HUES6 (cell line): Measurements from ENCODE around the gene SERPINB8.
"Not testable (repeated sequence)": the region's sequence is repeated elsewhere in the genome, so short reads cannot be mapped to it uniquely, and the experiment has no call there.

ENCODE experiments used
- H3K27ac ChIP-seq: 2 replicates; pipeline ENCODE4 v1.7.0; 2013; ENCODE audit warnings: low read depth, mild to moderate bottlenecking, low read length, inconsistent platforms
- H3K27me3 ChIP-seq: 2 replicates; pipeline ENCODE4 v1.6.1; 2013; ENCODE audit warnings: low read length; ENCODE audit not compliant: control insufficient read depth, insufficient read depth
- H3K36me3 ChIP-seq: 2 replicates; pipeline ENCODE4 v1.6.1; 2013; ENCODE audit warnings: low read length; ENCODE audit not compliant: control insufficient read depth, insufficient read depth
- H3K4me1 ChIP-seq: 2 replicates; pipeline ENCODE4 v1.6.1; 2013; ENCODE audit warnings: low read length; ENCODE audit not compliant: control insufficient read depth, insufficient read depth
- H3K4me3 ChIP-seq: 2 replicates; pipeline ENCODE4 v1.5.1; 2013; ENCODE audit warnings: low read depth, low read length
- H3K9ac ChIP-seq: one replicate; pipeline ENCODE4 v1.6.1; 2013; ENCODE audit warnings: mild to moderate bottlenecking, low read length
- H3K9me3 ChIP-seq: 2 replicates; pipeline ENCODE4 v1.6.1; 2013; ENCODE audit warnings: low read depth, low read length; ENCODE audit not compliant: control insufficient read depth, insufficient read depth

The SERPINB8 gene

GRCh38 chr18:63969942-63970808 lies at the start of gene SERPINB8:
Gene SERPINB8 (plus strand): TSS chr18:63970081. CDS start chr18:63978309, 8,228 bp downstream.
- Histone ChIP-seq H3K27me3 (peaks cover 55% of the 10 kb centered on the region), H3K27ac (peak within 1 kb of the TSS; percentile 88), H3K4me1 (peaks cover 15% of the 10 kb centered on the region), H3K9me3 (no peaks in the 10 kb centered on the region), H3K36me3 (no peaks in the 10 kb centered on the region), H3K4me3 (peak within 1 kb of the TSS; percentile 84), H3K9ac (peak within 1 kb of the TSS; percentile 84)

GRCh38 chr18:63922049-63922448 lies 47.8 kb upstream of the SERPINB8 start:
- no peaks in the 10 kb centered on the region for H3K4me1 ChIP-seq
- no peaks in the 10 kb centered on the region for H3K36me3 ChIP-seq
- no peak overlapping the region for H3K9ac ChIP-seq
- no peak overlapping the region for H3K27ac ChIP-seq
- H3K9me3 ChIP-seq, result no peaks in the 10 kb centered on the region
- H3K27me3 ChIP-seq, result no peaks in the 10 kb centered on the region
- H3K4me3 ChIP-seq, result no peak overlapping the region

DNA sequence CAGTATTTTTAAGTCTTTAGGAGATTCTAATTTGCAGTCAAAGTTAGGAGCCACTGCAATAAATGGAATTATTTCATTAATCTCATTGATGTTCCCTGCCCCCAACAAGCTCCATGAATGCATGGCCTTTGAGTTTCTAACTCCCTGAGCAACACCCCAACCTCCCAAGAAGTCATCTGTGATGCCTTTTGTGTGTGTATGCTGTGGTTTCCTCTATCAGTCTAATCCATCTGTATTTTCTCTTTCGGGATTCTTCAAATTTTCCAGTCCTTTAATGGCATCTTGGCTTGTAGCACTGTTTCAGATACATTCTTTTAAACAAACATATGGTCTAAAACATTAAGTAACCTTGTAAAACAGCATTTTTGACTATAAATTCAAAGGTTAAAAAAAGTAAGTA lies 45.3 kb upstream of the SERPINB8 start:
- no peaks in the 10 kb centered on the region for H3K4me1 ChIP-seq
- no peaks in the 10 kb centered on the region for H3K9me3 ChIP-seq
- H3K27me3 ChIP-seq, result no peaks in the 10 kb centered on the region
- no peak overlapping the region for H3K9ac ChIP-seq
- H3K36me3 ChIP-seq, result no peaks in the 10 kb centered on the region
- H3K4me3 ChIP-seq, result no peak overlapping the region
- H3K27ac ChIP-seq, result no peak overlapping the region

GRCh38 chr18:63928331-63928730 lies 41.5 kb upstream of the SERPINB8 start:
- Histone ChIP-seq H3K9ac (no peak overlapping the region), H3K9me3 (no peaks in the 10 kb centered on the region), H3K4me3 (no peak overlapping the region), H3K27ac (no peak overlapping the region), H3K36me3 (no peaks in the 10 kb centered on the region), H3K4me1 (no peaks in the 10 kb centered on the region), H3K27me3 (no peaks in the 10 kb centered on the region)

DNA sequence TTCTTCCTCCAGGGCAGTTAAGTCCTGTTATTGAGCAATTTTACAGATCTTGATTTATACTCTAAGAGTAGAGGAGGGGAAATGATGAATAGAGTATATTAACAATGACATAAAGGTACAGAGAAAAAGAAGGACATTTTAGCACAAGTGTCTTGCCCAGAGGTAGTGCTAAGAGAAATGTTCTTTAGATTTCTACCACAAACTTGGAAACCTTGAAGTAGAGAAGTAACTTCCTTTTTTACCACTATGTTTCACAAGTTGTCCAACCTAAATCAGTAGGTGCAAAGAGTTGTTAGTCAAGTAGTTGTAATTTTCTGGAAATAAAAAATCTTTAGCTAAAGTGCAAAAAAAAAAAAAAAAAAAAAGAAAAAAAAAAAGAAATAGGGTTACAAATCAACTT lies 40.5 kb upstream of the SERPINB8 start:
- not testable (repeated sequence) for H3K27ac ChIP-seq, H3K9ac ChIP-seq, H3K27me3 ChIP-seq, H3K4me3 ChIP-seq, H3K4me1 ChIP-seq, H3K36me3 ChIP-seq, H3K9me3 ChIP-seq

DNA sequence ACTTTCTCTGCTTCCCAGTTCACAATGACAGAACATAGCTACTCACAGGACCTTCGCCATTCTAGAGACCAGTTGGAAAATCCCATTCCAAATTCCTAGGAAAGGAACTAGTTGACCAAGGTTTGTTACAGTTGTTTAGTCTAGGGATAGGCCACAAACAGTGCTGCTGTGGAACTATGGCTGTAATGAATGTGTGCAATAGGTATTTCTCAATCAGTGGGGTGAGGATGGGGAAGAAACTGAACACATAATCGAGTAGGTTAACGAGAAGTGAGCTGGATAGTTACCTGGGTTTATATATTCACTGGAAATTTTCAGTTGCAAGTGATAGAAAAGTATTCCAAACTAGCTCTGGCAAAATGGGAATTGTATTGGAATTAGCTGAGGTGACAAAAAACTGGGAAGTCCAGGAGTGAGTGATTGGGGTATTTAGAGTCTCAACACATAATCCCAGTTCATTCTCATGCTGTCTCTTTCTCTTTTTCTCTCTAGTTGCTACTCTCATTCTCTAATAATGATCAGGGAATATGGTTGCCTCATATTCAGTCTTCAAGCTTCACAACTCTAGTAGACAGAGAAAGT lies 39.0 kb upstream of the SERPINB8 start:
- H3K27me3 ChIP-seq, result peaks cover 14% of the 10 kb centered on the region
- no peaks in the 10 kb centered on the region for H3K36me3 ChIP-seq
- H3K9ac ChIP-seq, result no peak overlapping the region
- H3K9me3 ChIP-seq, result no peaks in the 10 kb centered on the region
- no peak overlapping the region for H3K27ac ChIP-seq
- no peaks in the 10 kb centered on the region for H3K4me1 ChIP-seq
- H3K4me3 ChIP-seq, result no peak overlapping the region

GRCh38 chr18:63936156-63936931 lies 33.5 kb upstream of the SERPINB8 start:
- Histone ChIP-seq H3K36me3 (no peaks in the 10 kb centered on the region), H3K27ac (no peak overlapping the region), H3K9me3 (no peaks in the 10 kb centered on the region), H3K4me1 (no peaks in the 10 kb centered on the region), H3K4me3 (peak overlapping the region; percentile 65), H3K27me3 (peaks cover 48% of the 10 kb centered on the region), H3K9ac (no peak overlapping the region)

GRCh38 chr18:63936932-63937393 lies 32.9 kb upstream of the SERPINB8 start:
- Histone ChIP-seq H3K4me3 (peak overlapping the region; percentile 65), H3K27ac (no peak overlapping the region), H3K4me1 (no peaks in the 10 kb centered on the region), H3K9ac (no peak overlapping the region), H3K36me3 (no peaks in the 10 kb centered on the region), H3K9me3 (no peaks in the 10 kb centered on the region), H3K27me3 (peaks cover 48% of the 10 kb centered on the region)

DNA sequence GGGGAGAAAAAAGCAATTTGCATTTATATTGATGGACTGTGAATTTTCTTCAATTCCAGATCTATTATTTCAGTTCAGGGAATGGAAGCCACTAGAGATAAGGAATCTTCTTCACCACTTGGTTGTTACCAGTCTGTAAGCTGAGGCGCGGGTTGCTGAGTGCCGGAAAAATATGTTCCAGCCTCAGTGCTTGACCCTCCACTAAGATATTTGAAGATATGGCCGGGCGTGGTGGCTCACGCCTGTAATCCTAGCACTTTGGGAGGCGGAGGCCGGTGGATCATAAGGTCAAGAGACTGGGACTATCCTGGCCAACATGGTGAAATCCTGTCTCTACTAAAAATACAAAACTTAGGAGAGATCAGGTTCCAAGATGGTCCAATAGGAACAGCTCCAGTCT lies 29.9 kb upstream of the SERPINB8 start:
- Histone ChIP-seq H3K27me3 (peaks cover 50% of the 10 kb centered on the region), H3K9me3 (no peaks in the 10 kb centered on the region), H3K4me1 (no peaks in the 10 kb centered on the region), H3K9ac (no peak overlapping the region), H3K36me3 (no peaks in the 10 kb centered on the region), H3K27ac (no peak overlapping the region), H3K4me3 (peak overlapping the region; percentile 42; the same call in 1 of the 2 replicates)

GRCh38 chr18:63940543-63941050 lies 29.3 kb upstream of the SERPINB8 start:
- not testable (repeated sequence) for H3K36me3 ChIP-seq, H3K9ac ChIP-seq, H3K27ac ChIP-seq, H3K9me3 ChIP-seq, H3K4me1 ChIP-seq
- Histone ChIP-seq H3K4me3 (peak overlapping the region; percentile 42), H3K27me3 (peaks cover 44% of the 10 kb centered on the region)
